Stomach smooth muscle (tissue), 2 donors: ENCODE data around the gene CHL1.

Experiments used
- H3K27ac ChIP-seq: one replicate; pipeline ENCODE4 v1.7.0; 2013; ENCODE audit warnings: mild to moderate bottlenecking, low read length, inconsistent platforms
- H3K27me3 ChIP-seq, 2 donors: one replicate each; pipeline ENCODE4 v1.7.0; 2013; ENCODE audit warnings: low read length in 2 of 2; ENCODE audit not compliant: insufficient read depth in 2 of 2, control insufficient read depth in 1 of 2
- H3K36me3 ChIP-seq, 2 donors: one replicate each; pipeline ENCODE4 v1.7.0; 2013; ENCODE audit warnings: low read length in 2 of 2; ENCODE audit not compliant: control insufficient read depth in 2 of 2, insufficient read depth in 2 of 2
- H3K4me1 ChIP-seq: one replicate; pipeline ENCODE4 v1.7.0; 2013; ENCODE audit warnings: low read length; ENCODE audit not compliant: control insufficient read depth, insufficient read depth
- H3K4me3 ChIP-seq, 2 donors: one replicate each; pipeline ENCODE4 v1.7.0; 2013; ENCODE audit warnings: low read length in 2 of 2
- H3K9ac ChIP-seq, 2 donors: one replicate each; pipeline ENCODE4 v1.7.0; 2013; ENCODE audit warnings: low read length in 2 of 2, mild to moderate bottlenecking in 1 of 2
- H3K9me3 ChIP-seq, 2 donors: one replicate each; pipeline ENCODE4 v1.7.0; 2013; ENCODE audit warnings: low read length in 2 of 2; ENCODE audit not compliant: control insufficient read depth in 2 of 2
- donor health status: healthy.
- donor health status: Pancreatic carcinoma.

Gene CHL1

DNA sequence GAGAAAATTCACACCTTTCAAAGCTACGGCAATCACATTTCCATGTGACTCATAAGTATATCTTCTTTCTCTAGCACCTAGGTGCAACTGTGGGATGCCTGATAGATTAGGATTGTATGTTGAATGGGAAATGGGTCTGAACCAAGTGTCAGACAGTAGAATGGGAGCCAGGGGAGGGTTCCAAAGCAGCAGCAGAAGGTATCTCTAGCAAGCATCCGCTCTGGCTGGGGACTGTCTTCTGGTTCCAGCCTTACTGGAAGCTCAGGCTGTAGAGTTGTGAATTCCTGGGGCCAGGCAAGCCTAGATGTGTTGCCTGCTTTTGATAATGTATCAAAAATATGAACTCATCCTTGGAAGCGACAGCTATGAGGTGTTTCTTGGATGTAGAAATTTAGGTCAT is 2.1 kb upstream of the CHL1 start:
- H3K4me1 ChIP-seq: peaks cover 17% of the 10 kb centered on the region
- H3K36me3 ChIP-seq: no peaks in the 10 kb centered on the region
- H3K27ac ChIP-seq: no peak overlapping the region
- no peak overlapping the region for H3K9ac ChIP-seq
- no peaks in the 10 kb centered on the region for H3K9me3 ChIP-seq
- H3K27me3 ChIP-seq: peaks cover 0 to 36% of the 10 kb centered on the region in 2 donors
- no peak overlapping the region for H3K4me3 ChIP-seq

- no peak overlapping the region for H3K4me3 ChIP-seq
- H3K9ac ChIP-seq: no peak overlapping the region
- H3K9me3 ChIP-seq: no peaks in the 10 kb centered on the region
- no peaks in the 10 kb centered on the region for H3K36me3 ChIP-seq
- no peak overlapping the region for H3K27ac ChIP-seq
- H3K4me1 ChIP-seq: peaks cover 17% of the 10 kb centered on the region
- peaks cover 0 to 41% of the 10 kb centered on the region in 2 donors for H3K27me3 ChIP-seq
Measured at GRCh38 chr3:195666-196065, 897 bp upstream of the CHL1 start.

- peak overlapping the region in 1 of 2 donors; percentile 38 for H3K9ac ChIP-seq
- peaks cover 17% of the 10 kb centered on the region for H3K4me1 ChIP-seq
- H3K9me3 ChIP-seq: no peaks in the 10 kb centered on the region
- peak overlapping the region; percentile 36 to 66 for H3K4me3 ChIP-seq
- no peak overlapping the region for H3K27ac ChIP-seq
- H3K27me3 ChIP-seq: peaks cover 0 to 45% of the 10 kb centered on the region in 2 donors
- no peaks in the 10 kb centered on the region for H3K36me3 ChIP-seq
Measured at GRCh38 chr3:197149-197827, 725 bp downstream of the CHL1 start.

- H3K27ac ChIP-seq: no peak overlapping the region
- H3K4me3 ChIP-seq: peak overlapping the region; percentile 43 to 66
- H3K9ac ChIP-seq: peak overlapping the region in 1 of 2 donors; percentile 38
- H3K36me3 ChIP-seq: no peaks in the 10 kb centered on the region
- H3K9me3 ChIP-seq: no peaks in the 10 kb centered on the region
- H3K27me3 ChIP-seq: peaks cover 0 to 45% of the 10 kb centered on the region in 2 donors
- peaks cover 17% of the 10 kb centered on the region for H3K4me1 ChIP-seq
Measured at GRCh38 chr3:197828-198491, 1.4 kb downstream of the CHL1 start.

GRCh38 chr3:199835-200234 is 3.3 kb downstream of the CHL1 start:
- no peak overlapping the region for H3K27ac ChIP-seq
- no peaks in the 10 kb centered on the region for H3K36me3 ChIP-seq
- peaks cover 14% of the 10 kb centered on the region for H3K4me1 ChIP-seq
- peaks cover 0 to 45% of the 10 kb centered on the region in 2 donors for H3K27me3 ChIP-seq
- no peak overlapping the region for H3K4me3 ChIP-seq
- H3K9ac ChIP-seq: no peak overlapping the region
- H3K9me3 ChIP-seq: no peaks in the 10 kb centered on the region

- Histone ChIP-seq H3K36me3 (no peaks in the 10 kb centered on the region), H3K9ac (no peak overlapping the region), H3K4me1 (peaks cover 14% of the 10 kb centered on the region), H3K4me3 (no peak overlapping the region), H3K27me3 (peaks cover 0 to 42% of the 10 kb centered on the region in 2 donors), H3K9me3 (no peaks in the 10 kb centered on the region), H3K27ac (no peak overlapping the region)
Measured at GRCh38 chr3:200758-201325, 4.3 kb downstream of the CHL1 start.

- no peak overlapping the region for H3K4me3 ChIP-seq
- no peak overlapping the region for H3K9ac ChIP-seq
- H3K36me3 ChIP-seq: no peaks in the 10 kb centered on the region
- H3K27me3 ChIP-seq: peaks cover 0 to 10% of the 10 kb centered on the region in 2 donors
- no peak overlapping the region for H3K27ac ChIP-seq
- no peaks in the 10 kb centered on the region for H3K9me3 ChIP-seq
- H3K4me1 ChIP-seq: no peaks in the 10 kb centered on the region
Measured at GRCh38 chr3:204102-204501, 7.5 kb downstream of the CHL1 start.

- Histone ChIP-seq H3K4me1 (no peaks in the 10 kb centered on the region), H3K27ac (no peak overlapping the region), H3K9ac (no peak overlapping the region), H3K4me3 (no peak overlapping the region), H3K27me3 (no peaks in the 10 kb centered on the region), H3K36me3 (no peaks in the 10 kb centered on the region), H3K9me3 (no peaks in the 10 kb centered on the region)
Measured at GRCh38 chr3:207973-208372, 11.4 kb downstream of the CHL1 start.

- Histone ChIP-seq H3K4me3 (no peak overlapping the region), H3K36me3 (no peaks in the 10 kb centered on the region), H3K4me1 (no peaks in the 10 kb centered on the region), H3K27ac (no peak overlapping the region), H3K9ac (no peak overlapping the region), H3K27me3 (no peaks in the 10 kb centered on the region), H3K9me3 (no peaks in the 10 kb centered on the region)
Measured at GRCh38 chr3:210669-211068, 14.1 kb downstream of the CHL1 start.

DNA sequence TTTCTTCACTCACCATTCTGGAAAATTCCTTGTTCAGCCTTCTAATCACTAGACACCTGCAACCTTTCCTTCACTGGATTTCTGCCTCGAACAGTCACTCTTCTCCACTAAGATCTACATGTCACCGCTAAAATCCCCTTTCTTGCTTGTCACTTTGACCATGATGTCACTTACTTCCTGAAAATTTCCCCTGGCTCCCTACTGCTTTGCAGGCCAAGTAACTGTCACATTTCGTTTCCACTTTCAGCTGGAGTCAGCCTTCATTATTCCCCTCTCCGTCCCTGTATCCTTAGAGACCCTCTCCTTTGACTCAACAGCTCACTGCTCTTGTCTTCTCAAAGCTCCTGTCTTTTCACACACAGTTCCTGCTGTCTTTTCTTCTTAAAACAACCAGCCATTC is 15.9 kb downstream of the CHL1 start:
- Histone ChIP-seq H3K9ac (no peak overlapping the region), H3K27me3 (no peaks in the 10 kb centered on the region), H3K27ac (no peak overlapping the region), H3K36me3 (no peaks in the 10 kb centered on the region), H3K4me1 (no peaks in the 10 kb centered on the region), H3K4me3 (no peak overlapping the region), H3K9me3 (no peaks in the 10 kb centered on the region)
